Vagina (tissue), 2 donors: ENCODE results near the gene STEAP3.

Source experiments
- CTCF ChIP-seq, 3 experiments: fragments of 450-650 bp in 2 of 3; fragments of 200-600 bp in 1 of 3; sonication (generic) in 1 of 3; IDR thresholded peaks; one replicate each; pipeline ENCODE4 v1.5.1; 2017 to 2019; ENCODE audit warnings: antibody characterized with exemption in 3 of 3, mild to moderate bottlenecking in 2 of 3, moderate library complexity in 2 of 3
- POLR2A ChIP-seq, 2 donors: fragments of 450-650 bp; IDR thresholded peaks; one replicate each; pipeline ENCODE4 v1.6.1; 2017; ENCODE audit warnings: antibody characterized with exemption in 2 of 2, mild to moderate bottlenecking in 2 of 2, moderate library complexity in 2 of 2

- no peak for TF ChIP-seq CTCF (IDR thresholded peaks at IDR 0.05)
- no peak for TF ChIP-seq POLR2A (IDR thresholded peaks at IDR 0.05)
These were observed 23.5 kb downstream of the STEAP3 start for GRCh38 chr2:119246884-119247843.
